GM19238 (cell line): ENCODE results near the gene CEP112.
A peak's percentile ranks its signal among the peaks of the same experiment; 100 is the strongest.

ENCODE experiments used
- DNase-seq: peaks from one replicate; pipeline ENCODE4 v3.0.0; 2011; ENCODE audit warnings: low spot score; ENCODE audit not compliant: insufficient read length

The CEP112 gene

GRCh38 chr17:65936013-65936412 lies 255.9 kb downstream of the CEP112 start:
- DNase-seq, result no peak

GRCh38 chr17:65933290-65933689 lies 258.6 kb downstream of the CEP112 start:
- DNase-seq, result no peak

GRCh38 chr17:65931246-65932149 lies 260.4 kb downstream of the CEP112 start:
- DNase-seq, result no peak

- DNase-seq, result no peak
These were observed 261.7 kb downstream of the CEP112 start for GRCh38 chr17:65930140-65930730.

- no peak for DNase-seq
These were observed 265.3 kb downstream of the CEP112 start for GRCh38 chr17:65926599-65926998.

GRCh38 chr17:65925606-65926307 lies 266.2 kb downstream of the CEP112 start:
- no peak for DNase-seq

GRCh38 chr17:65920996-65921395 lies 270.9 kb downstream of the CEP112 start:
- DNase-seq, result no peak

GRCh38 chr17:65918916-65919315 lies 273.0 kb downstream of the CEP112 start:
- no peak for DNase-seq

GRCh38 chr17:65918500-65918899 lies 273.4 kb downstream of the CEP112 start:
- DNase-seq, result no peak

- DNase-seq, result no peak
These were observed 274.4 kb downstream of the CEP112 start for GRCh38 chr17:65917560-65917959.

- no peak for DNase-seq
These were observed 275.5 kb downstream of the CEP112 start for GRCh38 chr17:65916425-65916824.

- peak; percentile 3 for DNase-seq
These were observed 277.1 kb downstream of the CEP112 start for GRCh38 chr17:65914784-65915342.

- no peak for DNase-seq
These were observed 278.5 kb downstream of the CEP112 start for GRCh38 chr17:65913326-65913850.

GRCh38 chr17:65910836-65911235 lies 281.1 kb downstream of the CEP112 start:
- DNase-seq, result no peak

GRCh38 chr17:65902831-65903522 lies 289.0 kb downstream of the CEP112 start:
- DNase-seq, result no peak

- no peak for DNase-seq
These were observed 289.8 kb downstream of the CEP112 start for GRCh38 chr17:65902155-65902554.

GRCh38 chr17:65901394-65901793 lies 290.5 kb downstream of the CEP112 start:
- DNase-seq, result no peak

- DNase-seq, result no peak
These were observed 291.7 kb downstream of the CEP112 start for GRCh38 chr17:65900216-65900615.

GRCh38 chr17:65898651-65899050 lies 293.3 kb downstream of the CEP112 start:
- no peak for DNase-seq

- DNase-seq, result no peak
These were observed 295.0 kb downstream of the CEP112 start for GRCh38 chr17:65896889-65897288.

GRCh38 chr17:65895969-65896368 lies 296.0 kb downstream of the CEP112 start:
- DNase-seq, result no peak
